A549 (cell line): Measurements from ENCODE around the gene COL4A6. TPM values are rescaled to one million over a fixed set of nuclear protein-coding genes. Genes with fewer than 3 reads are reported as not detected.

Experiments used
- ATAC-seq, 2 experiments: fragments of 200-7000 bp in 1 of 2; fragments of >200 bp in 1 of 2; cut with Nextera tagmentation in 1 of 2; cut with Tn5 transposase in 1 of 2; 3 replicates each; pipeline versions ENCODE4 v1.8.0 to v1.9.1; 2018 to 2020; ENCODE audit warnings: mild to moderate bottlenecking in 1 of 2, moderate library complexity in 1 of 2
- CTCF ChIA-PET: fragments of 300-600 bp; sonication (Branson Sonifier 250); formaldehyde crosslinking; extraction: SDS; loops from one replicate; lab custom pipeline; 2021; ENCODE audit warnings: antibody characterized with exemption, inconsistent platforms; lab: Yijun Ruan, JAX
- POLR2A ChIA-PET: fragments of 350-600 bp; formaldehyde crosslinking; extraction: SDS; loops from one replicate; lab custom pipeline; 2021; ENCODE audit warnings: antibody characterized with exemption, inconsistent platforms; lab: Yijun Ruan, JAX
- DNase-seq, 2 experiments: peaks; one replicate each; pipeline versions ENCODE4 v3.0.0 to v3.0.0-alpha.2; 2011 to 2016; ENCODE audit warnings: low read depth in 1 of 2, low spot score in 1 of 2
- FAIRE-seq: peaks from 2 replicates; lab custom pipeline; 2011; peaks lifted over from hg19 to GRCh38; lab: Jason Lieb, UNC
- H3K27ac ChIP-seq, 2 experiments: fragments of >200 bp; sonication (Bioruptor Twin); formaldehyde crosslinking; 3 replicates each; pipeline ENCODE4 v1.5.1; 2016 to 2017
- H3K4me1 ChIP-seq: fragments of >200 bp; sonication (Bioruptor Twin); formaldehyde crosslinking; 3 replicates; pipeline ENCODE4 v1.6.1; 2016
- H3K4me2 ChIP-seq: fragments of >200 bp; sonication (Bioruptor Twin); formaldehyde crosslinking; 3 replicates; pipeline ENCODE4 v1.6.1; 2016
- H3K4me3 ChIP-seq: fragments of >200 bp; sonication (Bioruptor Twin); formaldehyde crosslinking; 3 replicates; pipeline ENCODE4 v1.5.1; 2016
- H3K9me3 ChIP-seq: fragments of >200 bp; sonication (Bioruptor Twin); formaldehyde crosslinking; 3 replicates; pipeline ENCODE4 v1.6.1; 2016
- BCL3 ChIP-seq: fragments of >200 bp; sonication (Bioruptor Twin); formaldehyde crosslinking; IDR thresholded peaks from 3 replicates; pipeline ENCODE4 v1.6.1; 2016
- EHF ChIP-seq: fragments of 250-450 bp; sonication (Bioruptor Pico); IDR thresholded peaks from 2 replicates; pipeline ENCODE4 v1.5.0; 2020; ENCODE audit warnings: mild to moderate bottlenecking
- EHMT2 ChIP-seq: fragments of 200-600 bp; sonication (generic); IDR thresholded peaks from 2 replicates; pipeline ENCODE4 v1.6.1; 2016; ENCODE audit warnings: antibody characterized with exemption, low read depth, mild to moderate bottlenecking, moderate library complexity
- ELK1 ChIP-seq: fragments of 150-350 bp; IDR thresholded peaks from 2 replicates; pipeline ENCODE4 v1.6.1; 2014; ENCODE audit warnings: low read depth, mild to moderate bottlenecking, low read length
- ESRRA ChIP-seq: fragments of 150-350 bp; IDR thresholded peaks from 2 replicates; pipeline ENCODE4 v1.6.1; 2014; ENCODE audit warnings: mild to moderate bottlenecking, low read length, borderline replicate concordance
- HEYL ChIP-seq: fragments of 250-450 bp; sonication (Bioruptor Pico); IDR thresholded peaks from 2 replicates; pipeline ENCODE4 v1.8.0; 2021; ENCODE audit warnings: mild to moderate bottlenecking, moderate library complexity
- HOXB13 ChIP-seq: fragments of 250-450 bp; sonication (Bioruptor Pico); IDR thresholded peaks from 2 replicates; pipeline ENCODE4 v1.5.0; 2020; ENCODE audit warnings: low read depth, mild to moderate bottlenecking, moderate library complexity
- JUN ChIP-seq, 2 experiments: fragments of >200 bp; sonication (Bioruptor Twin); formaldehyde crosslinking; IDR thresholded peaks; 2 replicates in 1 of 2; 3 replicates in 1 of 2; pipeline ENCODE4 v1.6.1; 2016 to 2017
- MAFK ChIP-seq: fragments of 450-650 bp; IDR thresholded peaks from 2 replicates; pipeline ENCODE4 v1.6.1; 2014; ENCODE audit not compliant: partially characterized antibody
- MYC ChIP-seq: IDR thresholded peaks from 2 replicates; pipeline ENCODE4 v1.6.1; 2012; ENCODE audit warnings: mild to moderate bottlenecking, inconsistent platforms, low read length, improper control_type of control experiment, borderline replicate concordance
- NPAS2 ChIP-seq: fragments of 250-450 bp; sonication (Bioruptor Pico); IDR thresholded peaks from 2 replicates; pipeline ENCODE4 v1.8.0; 2022; ENCODE audit warnings: mild to moderate bottlenecking, moderate library complexity, borderline replicate concordance
- POLR2A ChIP-seq: IDR thresholded peaks from 2 replicates; pipeline ENCODE4 v1.6.1; 2012; ENCODE audit warnings: mild to moderate bottlenecking, low read length
- POLR2AphosphoS2 ChIP-seq: conservative IDR thresholded peaks from 2 replicates; pipeline ENCODE4 v1.6.1; 2012; ENCODE audit warnings: low read length, improper control_type of control experiment, inconsistent platforms
- RCOR1 ChIP-seq: fragments of 150-350 bp; IDR thresholded peaks from 2 replicates; pipeline ENCODE4 v1.6.1; 2014; ENCODE audit warnings: antibody characterized with exemption, low read length, low read depth
- ZFP36 ChIP-seq: fragments of 450-650 bp; IDR thresholded peaks from 2 replicates; pipeline ENCODE4 v1.6.1; 2014; ENCODE audit warnings: borderline replicate concordance; ENCODE audit not compliant: partially characterized antibody
- WGBS: methylation state at CpG from one replicate; pipeline ENCODE4 v1.1.6; 2017; ENCODE audit errors: missing lambda C conversion rate; 5-methylcytosine and 5-hydroxymethylcytosine counted together
- polyA plus RNA-seq, 4 experiments: library from polyadenylated mRNA; depleted of rRNA in 3 of 4; stranded (reverse); fragments of >200 nt; fragmentation: RNase III in 1 of 4; extraction: RNeasy Plus Mini Kit Qiagen cat#74134 plus additional on column Dnase treatment in 1 of 4; gene quantifications; 2 replicates in 3 of 4; 3 replicates in 1 of 4; pipeline ENCODE4 v1.2.3, GENCODE V29; 2011 to 2017
- TF ChIP-seq, protein P1 (sequence below): fragments of 200-600 bp; sonication (generic); IDR thresholded peaks from 2 replicates; pipeline ENCODE4 v1.6.1; 2016; ENCODE audit warnings: antibody characterized with exemption, mild to moderate bottlenecking, moderate library complexity

The COL4A6 gene
- polyA plus RNA-seq, 2 of the 4 experiments (the other 2 are of a cell fraction), result 13.0 to 19.8 TPM

GRCh38 chrX:108216405-108216804 lies 221.8 kb downstream of the COL4A6 start (continued):
- no peak for TF ChIP-seq RCOR1
- TF ChIP-seq HEYL (CRISPR knock-in tag), result no peak
- TF ChIP-seq, protein P1, sequence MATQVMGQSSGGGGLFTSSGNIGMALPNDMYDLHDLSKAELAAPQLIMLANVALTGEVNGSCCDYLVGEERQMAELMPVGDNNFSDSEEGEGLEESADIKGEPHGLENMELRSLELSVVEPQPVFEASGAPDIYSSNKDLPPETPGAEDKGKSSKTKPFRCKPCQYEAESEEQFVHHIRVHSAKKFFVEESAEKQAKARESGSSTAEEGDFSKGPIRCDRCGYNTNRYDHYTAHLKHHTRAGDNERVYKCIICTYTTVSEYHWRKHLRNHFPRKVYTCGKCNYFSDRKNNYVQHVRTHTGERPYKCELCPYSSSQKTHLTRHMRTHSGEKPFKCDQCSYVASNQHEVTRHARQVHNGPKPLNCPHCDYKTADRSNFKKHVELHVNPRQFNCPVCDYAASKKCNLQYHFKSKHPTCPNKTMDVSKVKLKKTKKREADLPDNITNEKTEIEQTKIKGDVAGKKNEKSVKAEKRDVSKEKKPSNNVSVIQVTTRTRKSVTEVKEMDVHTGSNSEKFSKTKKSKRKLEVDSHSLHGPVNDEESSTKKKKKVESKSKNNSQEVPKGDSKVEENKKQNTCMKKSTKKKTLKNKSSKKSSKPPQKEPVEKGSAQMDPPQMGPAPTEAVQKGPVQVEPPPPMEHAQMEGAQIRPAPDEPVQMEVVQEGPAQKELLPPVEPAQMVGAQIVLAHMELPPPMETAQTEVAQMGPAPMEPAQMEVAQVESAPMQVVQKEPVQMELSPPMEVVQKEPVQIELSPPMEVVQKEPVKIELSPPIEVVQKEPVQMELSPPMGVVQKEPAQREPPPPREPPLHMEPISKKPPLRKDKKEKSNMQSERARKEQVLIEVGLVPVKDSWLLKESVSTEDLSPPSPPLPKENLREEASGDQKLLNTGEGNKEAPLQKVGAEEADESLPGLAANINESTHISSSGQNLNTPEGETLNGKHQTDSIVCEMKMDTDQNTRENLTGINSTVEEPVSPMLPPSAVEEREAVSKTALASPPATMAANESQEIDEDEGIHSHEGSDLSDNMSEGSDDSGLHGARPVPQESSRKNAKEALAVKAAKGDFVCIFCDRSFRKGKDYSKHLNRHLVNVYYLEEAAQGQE, result no peak

DNA sequence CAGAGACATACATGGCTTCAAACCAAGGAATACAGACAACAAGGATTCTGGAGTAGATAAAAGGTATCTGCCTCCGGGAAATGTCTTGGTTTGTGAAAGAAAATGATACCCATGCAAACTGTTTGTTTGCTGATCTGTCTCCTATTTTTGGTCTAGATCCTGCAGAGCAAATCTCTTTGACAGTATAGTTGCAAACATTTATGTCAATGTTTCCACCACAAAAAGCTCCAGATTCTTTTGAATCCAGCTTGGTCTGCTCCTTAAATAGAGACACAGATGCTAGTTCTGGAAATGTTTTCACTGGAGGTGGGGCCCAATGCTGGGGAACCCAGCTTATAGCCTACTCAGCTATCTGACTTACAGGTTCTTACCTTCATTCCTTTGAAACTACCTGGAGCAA lies 226.9 kb downstream of the COL4A6 start:
- Histone ChIP-seq H3K9me3 (no peaks in the 10 kb centered on the region), H3K4me2 (no peak overlapping the region), H3K4me1 (no peaks in the 10 kb centered on the region), H3K27ac (no peak overlapping the region), H3K4me3 (no peak overlapping the region)
- WGBS, result 82% methylated on average over 1 of the region's 1 CpG
- ATAC-seq (no peak), DNase-seq (no peak), FAIRE-seq (no peak)
- ChIA-PET POLR2A (no interaction called here), CTCF (interaction anchor here (1.1 kb wide), 1 partner anchor 11 kb away, joined by 4 read pairs; no protein-coding TSS in a partner anchor)
- TF ChIP-seq JUN (IDR thresholded peaks at IDR 0.05), result no peak
- TF ChIP-seq POLR2A, result no peak
- TF ChIP-seq, protein P1, result no peak
- no peak for TF ChIP-seq ZFP36
- TF ChIP-seq ESRRA, result no peak
- no peak for TF ChIP-seq EHF (CRISPR knock-in tag)
- TF ChIP-seq POLR2AphosphoS2, result no peak
- TF ChIP-seq MYC, result no peak
- TF ChIP-seq BCL3, result no peak
- no peak for TF ChIP-seq NPAS2 (CRISPR knock-in tag)
- no peak for TF ChIP-seq ELK1
- TF ChIP-seq HOXB13 (CRISPR knock-in tag), result no peak
- TF ChIP-seq EHMT2, result no peak
- no peak for TF ChIP-seq MAFK
